HS-5 (cell line): ENCODE data around the gene CRTAC1.
"Not testable (repeated sequence)": the region's sequence is repeated elsewhere in the genome, so short reads cannot be mapped to it uniquely, and the experiment has no call there.

Experiments used
- DNase-seq: peaks from one replicate; pipeline ENCODE4 v3.0.0-alpha.2; 2012; ENCODE audit warnings: low read depth

Gene CRTAC1

DNA sequence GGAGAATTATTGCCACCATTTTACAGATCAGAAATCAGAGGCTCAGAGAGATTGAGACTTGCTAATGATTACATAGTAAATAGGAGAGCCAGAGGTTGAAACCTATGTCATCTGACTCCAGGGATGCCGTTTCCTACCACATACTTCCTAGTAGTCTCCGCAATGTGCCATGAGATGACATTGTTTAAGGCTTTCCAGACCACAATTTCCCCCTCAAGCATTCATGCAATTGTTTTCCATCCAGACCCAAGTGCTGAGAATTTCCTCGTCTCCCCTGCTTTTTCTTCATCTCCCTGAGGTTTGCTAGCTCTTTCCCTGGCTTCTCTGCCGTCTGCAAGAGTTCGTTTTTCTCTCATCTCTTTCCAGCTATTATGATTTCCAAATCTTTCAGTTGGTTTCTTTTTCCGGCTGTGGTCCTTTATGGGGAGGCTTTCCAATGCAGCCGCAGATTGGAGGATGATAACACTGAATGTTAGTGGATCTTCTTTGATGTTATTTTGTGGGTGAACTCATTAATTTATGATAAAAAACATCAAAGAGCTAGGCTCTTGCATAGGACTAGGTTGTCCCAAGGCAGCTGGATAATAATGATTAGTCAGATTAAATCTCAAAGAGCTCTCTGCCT lies 187.7 kb downstream of the CRTAC1 start:
- DNase-seq: no peak

DNA sequence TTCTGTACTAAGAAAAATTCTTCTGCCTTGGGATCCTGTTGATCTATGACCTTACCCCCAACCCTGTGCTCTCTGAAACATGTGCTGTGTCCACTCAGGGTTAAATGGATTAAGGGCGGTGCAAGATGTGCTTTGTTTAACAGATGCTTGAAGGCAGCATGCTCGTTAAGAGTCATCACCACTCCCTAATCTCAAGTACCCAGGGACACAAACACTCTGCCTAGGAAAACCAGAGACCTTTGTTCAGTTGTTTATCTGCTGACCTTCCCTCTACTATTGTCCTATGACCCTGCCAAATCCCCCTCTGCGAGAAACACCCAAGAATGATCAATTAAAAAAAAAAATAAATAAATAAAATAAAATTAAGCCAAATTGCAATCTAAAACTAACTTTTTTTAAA lies 188.3 kb downstream of the CRTAC1 start:
- DNase-seq: not testable (repeated sequence)

DNA sequence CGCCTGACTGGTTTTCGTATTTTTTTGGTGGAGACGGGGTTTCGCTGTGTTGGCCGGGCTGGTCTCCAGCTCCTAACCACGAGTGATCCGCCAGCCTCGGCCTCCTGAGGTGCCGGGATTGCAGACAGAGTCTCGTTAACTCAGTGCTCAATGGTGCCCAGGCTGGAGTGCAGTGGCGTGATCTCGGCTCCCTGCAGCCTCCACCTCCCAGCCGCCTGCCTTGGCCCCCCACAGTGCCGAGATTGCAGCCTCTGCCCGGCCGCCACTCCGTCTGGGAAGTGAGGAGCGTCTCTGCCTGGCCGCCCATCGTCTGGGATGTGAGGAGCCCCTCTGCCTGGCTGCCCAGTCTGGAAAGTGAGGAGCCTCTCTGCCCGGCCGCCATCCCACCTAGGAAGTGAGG lies 189.3 kb downstream of the CRTAC1 start:
- DNase-seq: not testable (repeated sequence)

DNA sequence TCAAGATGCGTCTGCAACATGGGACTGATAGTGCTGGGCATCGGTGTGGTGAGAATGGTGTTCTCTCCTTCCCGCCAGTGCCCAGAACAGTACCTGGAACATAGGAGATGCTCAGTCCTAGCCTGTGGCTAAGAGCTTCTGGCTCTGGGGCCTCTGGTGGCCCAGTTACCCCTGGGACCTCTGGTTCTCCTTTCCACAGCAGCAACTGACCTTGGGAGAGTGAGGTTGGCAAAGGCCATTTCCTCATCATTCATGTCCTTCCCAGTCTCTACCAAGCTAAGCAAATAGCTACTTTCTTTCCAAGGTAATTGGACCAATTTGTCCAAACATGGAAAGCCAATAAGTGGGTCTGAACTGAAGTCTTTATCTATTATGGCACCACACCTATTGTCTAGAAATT lies 192.3 kb downstream of the CRTAC1 start:
- DNase-seq: no peak

DNA sequence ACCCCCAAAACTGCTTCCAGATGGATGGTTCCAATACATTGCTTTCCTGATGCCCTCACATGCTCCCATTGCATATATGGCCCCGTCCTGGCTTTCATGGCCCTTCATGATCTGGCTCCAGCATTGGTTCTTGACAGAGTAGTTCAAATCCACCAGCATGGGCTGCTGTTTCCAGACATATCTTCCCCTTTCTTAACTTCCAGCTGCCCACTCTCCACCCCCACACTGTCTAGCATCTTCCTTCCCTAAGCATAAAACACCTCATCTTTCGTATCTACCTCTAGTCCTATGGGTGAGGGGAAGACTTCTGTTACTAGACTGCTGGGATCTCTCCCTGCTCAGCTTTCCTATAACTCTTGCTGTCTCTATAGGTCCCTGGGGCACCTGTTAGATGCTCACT lies 194.0 kb downstream of the CRTAC1 start:
- DNase-seq: no peak

DNA sequence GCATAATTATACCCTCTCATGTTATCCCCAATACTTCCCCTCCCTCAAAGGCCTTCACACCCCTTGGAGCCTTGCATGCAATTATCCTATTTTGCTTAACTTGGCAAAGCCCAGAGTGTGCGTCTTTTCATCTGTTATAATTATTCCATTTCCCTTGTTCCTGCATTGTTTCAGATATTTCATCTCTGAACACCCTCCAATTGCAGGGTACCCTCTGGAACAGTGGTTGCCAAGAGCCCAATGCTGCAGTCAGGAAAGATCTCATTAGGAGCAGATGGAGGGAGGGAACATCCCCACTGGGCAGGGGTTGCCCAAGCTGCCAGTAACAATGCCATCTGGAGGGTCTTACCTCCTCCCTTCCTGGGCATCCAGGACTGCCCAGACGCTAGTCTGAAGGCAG lies 199.2 kb downstream of the CRTAC1 start:
- no peak for DNase-seq

DNA sequence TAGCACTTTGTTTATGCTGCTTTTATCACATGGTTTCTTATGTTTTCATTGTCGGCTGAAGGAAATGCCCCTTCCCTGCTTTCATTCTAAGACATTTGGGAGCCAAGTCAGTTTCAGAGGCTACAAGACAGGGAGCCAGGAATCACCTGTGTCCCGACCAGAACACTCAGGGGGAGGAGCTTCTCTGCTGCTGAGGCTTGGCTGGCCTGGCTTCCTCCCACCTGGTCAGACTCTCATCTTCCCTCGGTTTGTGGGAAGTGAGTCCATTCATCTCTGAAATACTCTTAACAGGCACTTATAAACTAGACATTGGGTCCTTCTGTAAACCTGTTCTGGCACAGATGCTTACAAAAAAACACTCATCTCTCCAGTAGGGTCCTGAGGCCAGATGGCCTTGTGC lies 200.4 kb downstream of the CRTAC1 start:
- no peak for DNase-seq

DNA sequence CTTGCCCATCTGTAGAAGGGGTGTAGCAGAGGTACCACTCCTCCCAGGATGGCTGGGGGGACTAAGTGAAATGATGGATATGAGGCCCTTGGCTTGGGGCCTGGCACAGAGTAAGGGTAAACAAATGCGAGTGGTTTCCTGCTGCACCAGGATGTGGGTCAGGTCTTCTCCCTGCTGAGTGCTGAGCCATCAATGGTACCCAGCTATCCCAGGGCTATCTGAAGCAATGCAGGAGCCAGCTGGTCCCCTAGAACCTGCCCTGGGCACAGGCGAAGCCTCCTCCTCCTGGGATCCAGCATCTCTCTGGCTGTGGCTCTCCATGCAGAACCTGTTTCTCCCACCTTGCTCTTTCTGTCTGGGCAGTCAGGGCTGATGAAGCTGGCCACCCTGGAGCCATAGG lies 201.7 kb downstream of the CRTAC1 start:
- no peak for DNase-seq

DNA sequence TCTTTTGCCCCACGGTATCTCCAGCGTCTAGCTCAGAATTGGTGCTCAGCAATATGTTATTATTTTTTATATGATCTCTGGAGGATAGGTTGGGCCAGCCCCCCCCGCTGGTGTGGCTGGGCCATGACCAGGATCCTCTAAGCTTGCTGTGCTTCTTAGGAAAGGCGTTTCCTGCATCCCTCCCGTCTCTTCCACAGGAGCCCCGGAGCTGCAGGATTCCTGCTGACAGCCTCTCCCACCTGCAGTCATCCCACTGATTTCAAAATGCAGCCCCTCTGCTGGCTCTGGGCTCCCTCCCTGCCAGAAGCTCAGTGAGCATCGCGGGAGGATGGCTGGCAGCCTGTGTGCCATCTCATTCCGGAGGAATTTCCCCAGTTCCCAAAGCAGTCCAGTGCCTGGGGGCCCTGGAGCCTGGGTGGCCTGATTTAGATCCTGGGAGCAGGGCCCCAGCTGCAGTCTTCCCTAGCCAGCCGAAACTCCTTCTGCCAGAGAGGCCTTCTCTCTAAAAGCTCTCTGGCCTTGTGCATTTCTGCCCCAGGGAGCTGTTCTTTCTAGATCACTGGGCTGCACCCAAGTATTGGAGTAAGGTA lies 202.6 kb downstream of the CRTAC1 start:
- no peak for DNase-seq

DNA sequence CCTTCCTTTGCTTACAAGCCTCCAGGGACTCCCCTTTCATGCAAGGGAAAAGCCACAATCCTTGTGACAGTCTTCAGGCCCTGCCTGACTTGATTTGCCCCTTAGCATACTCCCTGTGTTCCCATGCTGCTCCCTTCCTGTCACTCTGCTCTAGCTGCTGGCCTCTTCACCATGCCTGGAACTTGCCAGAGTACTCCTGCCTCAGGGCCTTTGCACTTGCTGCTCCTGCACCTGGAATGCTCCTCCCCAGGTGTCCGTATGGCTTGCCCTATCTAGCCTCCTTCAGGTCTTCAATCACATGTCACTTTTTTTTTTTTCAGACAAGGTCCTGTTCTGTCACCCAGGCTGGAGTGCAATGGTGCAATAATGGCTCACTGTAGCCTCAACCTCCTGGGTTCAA lies 203.5 kb downstream of the CRTAC1 start:
- no peak for DNase-seq

DNA sequence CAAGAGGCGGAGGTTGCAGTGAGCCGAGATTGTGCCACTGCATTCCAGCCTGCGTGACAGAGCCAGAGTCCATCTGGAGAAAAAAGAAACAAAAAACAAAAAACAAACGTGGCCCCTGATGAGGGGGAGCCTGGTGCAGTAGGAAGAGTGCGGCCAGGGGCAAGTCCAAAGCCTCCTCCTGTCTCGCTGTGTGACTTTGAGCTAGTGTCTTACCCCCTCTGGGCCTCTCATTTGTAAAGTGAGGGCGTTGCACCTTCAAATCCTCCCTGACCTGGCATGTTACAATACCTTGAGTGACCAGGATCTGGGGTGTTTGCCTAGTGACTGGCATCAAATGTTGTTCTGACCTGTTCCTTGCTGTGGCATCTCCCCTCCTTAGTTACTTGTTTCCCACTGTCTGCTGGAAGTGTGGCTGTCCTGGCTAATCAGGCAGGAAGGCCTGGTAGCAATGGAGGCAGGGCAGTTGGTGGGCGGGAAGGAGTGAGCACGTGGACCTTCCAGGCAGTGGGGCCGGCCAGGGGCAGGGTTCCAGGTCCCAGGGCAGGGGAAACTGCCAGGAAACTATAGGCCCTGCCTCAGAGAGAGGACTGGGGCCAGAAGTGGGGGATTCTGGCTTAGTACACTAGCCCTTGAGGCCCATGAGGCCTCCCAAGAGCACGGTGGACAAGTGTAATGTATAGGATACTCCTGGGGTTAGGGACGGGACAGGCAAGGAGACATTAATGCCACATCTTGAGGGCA lies 205.2 kb downstream of the CRTAC1 start:
- no peak for DNase-seq

DNA sequence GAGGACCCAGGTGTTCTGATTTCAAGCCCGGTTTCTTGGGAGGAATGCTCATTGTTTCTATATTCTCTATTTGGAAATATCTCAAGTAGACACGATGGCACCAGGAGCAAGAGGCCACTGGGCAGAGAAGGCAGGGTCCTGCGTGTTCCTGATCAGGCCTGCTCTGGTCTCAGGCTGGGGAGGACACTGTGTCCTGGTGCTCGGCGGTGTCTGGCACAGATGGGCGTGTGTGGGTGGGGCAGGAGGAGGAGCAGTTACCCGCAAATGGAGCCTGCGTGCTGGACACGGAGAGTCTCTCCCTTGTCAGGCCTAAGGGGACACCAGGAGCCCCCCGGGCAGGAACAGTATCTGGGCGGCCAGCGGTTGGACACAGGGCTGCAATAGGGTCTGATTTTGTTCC lies 206.7 kb downstream of the CRTAC1 start:
- no peak for DNase-seq

DNA sequence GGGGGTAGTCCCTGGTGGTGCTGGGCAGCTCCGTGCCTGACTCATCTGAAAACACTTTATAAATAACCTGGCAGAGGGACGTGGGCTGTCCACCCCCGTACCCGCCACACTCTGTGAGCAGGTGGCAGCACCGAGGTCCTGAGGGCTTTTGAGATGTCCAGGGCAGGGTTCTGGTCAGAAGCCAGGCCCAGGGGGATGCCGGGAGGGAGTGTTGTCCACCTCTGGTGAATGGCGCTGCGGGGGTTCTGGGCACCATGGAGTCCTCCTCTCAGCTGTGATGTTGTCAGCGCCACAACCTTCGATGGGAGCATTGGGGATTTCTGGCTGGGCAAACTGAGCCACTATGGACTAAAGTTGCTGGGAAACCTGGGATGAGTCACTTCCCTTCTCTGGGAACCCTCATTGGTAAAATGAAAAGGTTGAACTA lies 208.1 kb downstream of the CRTAC1 start:
- no peak for DNase-seq

DNA sequence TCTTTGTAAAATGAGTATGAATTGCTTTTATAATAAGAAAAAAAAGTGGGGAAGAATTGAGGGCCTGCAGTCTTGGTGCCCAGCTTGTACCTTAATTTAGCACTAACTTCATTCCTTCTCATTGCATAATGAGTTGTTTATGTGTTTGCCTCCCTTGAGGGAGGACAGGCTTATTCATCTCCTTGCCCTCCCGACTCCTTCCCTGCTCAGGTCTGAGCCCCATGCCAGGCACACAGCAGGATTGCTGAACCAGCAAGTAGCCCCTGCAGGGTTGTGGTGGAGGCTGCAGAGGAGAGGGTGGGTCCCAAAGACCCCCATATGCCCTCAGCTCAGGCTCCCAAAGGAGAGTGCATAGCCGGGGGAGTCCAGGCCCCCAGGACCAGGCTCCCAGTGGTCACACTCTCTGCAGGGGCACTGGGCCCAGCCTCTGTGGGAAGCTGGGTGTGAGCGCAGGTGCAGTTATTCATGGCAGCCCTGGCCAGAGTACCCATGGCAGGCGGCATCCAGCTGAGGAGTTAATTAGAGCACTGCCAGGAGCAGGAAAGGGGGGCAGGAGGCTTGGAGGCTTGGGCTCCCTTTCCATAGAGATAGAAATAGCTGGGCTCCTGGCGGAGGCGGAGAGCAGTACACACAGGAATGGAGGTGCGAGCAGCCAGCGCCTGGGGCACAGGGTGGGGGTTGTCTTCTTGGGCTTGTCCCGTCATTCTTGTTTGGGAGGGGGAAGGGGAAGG lies 208.9 kb downstream of the CRTAC1 start:
- DNase-seq: no peak

DNA sequence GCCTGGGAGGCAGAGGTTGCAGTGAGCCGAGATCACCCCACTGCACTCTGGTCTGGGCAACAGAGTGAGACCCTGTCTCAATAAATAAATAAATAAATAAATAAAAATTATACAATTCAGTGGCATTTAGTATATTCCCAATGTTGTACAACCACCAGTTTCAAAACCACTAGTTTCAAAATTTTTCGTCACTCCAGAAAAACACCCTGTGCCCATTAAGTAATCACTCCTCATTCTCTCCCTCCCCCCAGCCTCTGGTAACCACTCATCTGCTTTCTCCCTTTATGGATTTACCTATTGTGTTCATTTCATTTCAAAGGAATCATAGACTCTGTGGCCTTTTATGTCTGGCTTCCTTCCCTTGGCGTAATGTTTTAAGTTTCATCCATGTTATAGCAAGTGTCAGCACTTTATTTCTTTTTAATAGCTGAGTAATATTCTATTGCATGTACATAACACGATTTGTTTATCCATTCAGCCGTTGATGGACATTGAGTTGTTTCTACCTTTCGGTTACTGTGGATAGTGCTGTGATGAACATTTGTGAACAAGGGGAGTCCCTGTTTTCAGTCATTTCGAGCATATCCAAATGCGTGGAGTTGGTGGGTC lies 210.2 kb downstream of the CRTAC1 start:
- no peak for DNase-seq

DNA sequence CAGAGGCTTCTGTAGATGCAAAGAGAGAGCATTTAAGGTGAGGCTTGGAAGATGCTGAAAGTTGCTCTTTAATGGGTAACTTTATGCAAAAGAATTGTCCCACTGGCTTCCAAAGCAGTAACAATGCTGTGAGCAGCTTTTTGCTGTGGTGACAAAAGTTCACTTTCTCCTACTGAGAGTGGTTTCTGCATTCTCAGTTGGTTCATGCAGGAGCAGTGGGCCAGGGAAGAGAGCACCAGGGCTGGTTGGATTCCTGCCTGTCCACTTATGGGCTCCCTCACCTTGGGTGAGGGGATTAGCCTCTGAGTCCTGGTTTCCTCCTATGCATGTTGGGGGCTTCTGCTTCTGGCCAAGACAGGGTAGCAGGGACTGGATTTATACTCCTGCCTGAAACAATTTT lies 211.8 kb downstream of the CRTAC1 start:
- DNase-seq: no peak

DNA sequence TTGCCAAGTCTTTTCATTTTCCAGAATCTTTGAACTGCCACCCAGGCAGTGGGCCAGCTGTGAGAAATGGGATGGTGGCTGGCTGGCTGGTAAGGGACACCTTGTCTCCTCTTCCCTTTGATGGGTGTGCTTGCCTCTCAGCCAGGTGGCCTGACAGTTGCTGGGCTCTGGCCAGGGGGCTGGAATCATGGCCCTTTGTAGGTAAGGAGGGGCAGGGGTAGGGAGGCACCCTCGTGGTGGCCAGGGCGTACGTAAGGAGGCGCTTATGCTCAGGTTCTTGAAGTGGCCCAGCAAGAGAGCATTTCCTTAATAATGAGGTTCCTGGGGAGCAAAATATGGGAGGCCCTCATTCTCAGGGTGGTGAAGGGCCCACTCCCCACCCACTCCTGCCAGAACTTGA lies 213.8 kb downstream of the CRTAC1 start:
- no peak for DNase-seq
